Uterus (tissue), 4 donors: ENCODE results near the gene PSMD8. TPM values are rescaled to one million over a fixed set of nuclear protein-coding genes. Genes with fewer than 3 reads are reported as not detected.
"Not testable (repeated sequence)": the region's sequence is repeated elsewhere in the genome, so short reads cannot be mapped to it uniquely, and the experiment has no call there.

Experiments used
- DNase-seq, 2 donors: peaks; one replicate each; pipeline ENCODE4 v3.0.0-alpha.2; 2019 to 2020
- H3K27ac ChIP-seq, 2 donors: fragments of 200-600 bp; sonication (generic); 1 replicate in 1 of 2; 2 replicates in 1 of 2; pipeline ENCODE4 v1.5.1; 2016 to 2018
- H3K27me3 ChIP-seq, 2 donors: fragments of 200-600 bp; sonication (generic); one replicate each; pipeline ENCODE4 v1.5.1; 2018 to 2019; ENCODE audit warnings: control low read depth in 1 of 2
- H3K36me3 ChIP-seq, 2 donors: fragments of 200-600 bp; sonication (generic); one replicate each; pipeline ENCODE4 v1.5.1; 2019; ENCODE audit warnings: control low read depth in 1 of 2
- H3K4me1 ChIP-seq, 2 donors: fragments of 200-600 bp; sonication (generic); one replicate each; pipeline ENCODE4 v1.5.1; 2018 to 2019; ENCODE audit warnings: control low read depth in 1 of 2
- H3K4me3 ChIP-seq, 2 donors: fragments of 200-600 bp; sonication (generic); 1 replicate in 1 of 2; 2 replicates in 1 of 2; pipeline ENCODE4 v1.5.1; 2018 to 2019; ENCODE audit warnings: mild to moderate bottlenecking in 1 of 2
- H3K9me3 ChIP-seq, 2 donors: fragments of 200-600 bp; sonication (generic); one replicate each; pipeline ENCODE4 v1.5.1; 2019; ENCODE audit warnings: control low read depth in 1 of 2
- POLR2A ChIP-seq, 2 donors: fragments of 450-650 bp; IDR thresholded peaks; one replicate each; pipeline ENCODE4 v1.6.1; 2016; ENCODE audit warnings: antibody characterized with exemption in 2 of 2, mild to moderate bottlenecking in 1 of 2, moderate library complexity in 1 of 2
- intact Hi-C: fragments of 100-400 bp; cut with DNase I; formaldehyde crosslinking; loops from one replicate; pipeline ENCODE4 v1.15.1; 2023; ENCODE audit warnings: low total_unique reads
- total RNA-seq, 4 donors: library from RNA; depleted of rRNA in 3 of 4; stranded (reverse); fragments of >200 nt in 3 of 4; gene quantifications; one replicate each; pipeline versions ENCODE4 v1.1.0 to v1.2.4, GENCODE V29; 2014 to 2023
- TF ChIP-seq, protein P1 (sequence below), 4 experiments: fragments of 200-600 bp in 2 of 4; fragments of 450-650 bp in 2 of 4; sonication (generic) in 2 of 4; IDR thresholded peaks; one replicate each; pipeline ENCODE4 v1.5.1; 2016 to 2019; ENCODE audit warnings: antibody characterized with exemption in 4 of 4, mild to moderate bottlenecking in 2 of 4, moderate library complexity in 1 of 4
- donor health status: DM: yes; HTN: yes; CAD: no.

The PSMD8 gene
- total RNA-seq, 4 donors from 2014 or later: 67.4 to 156 (median 128) TPM

DNA sequence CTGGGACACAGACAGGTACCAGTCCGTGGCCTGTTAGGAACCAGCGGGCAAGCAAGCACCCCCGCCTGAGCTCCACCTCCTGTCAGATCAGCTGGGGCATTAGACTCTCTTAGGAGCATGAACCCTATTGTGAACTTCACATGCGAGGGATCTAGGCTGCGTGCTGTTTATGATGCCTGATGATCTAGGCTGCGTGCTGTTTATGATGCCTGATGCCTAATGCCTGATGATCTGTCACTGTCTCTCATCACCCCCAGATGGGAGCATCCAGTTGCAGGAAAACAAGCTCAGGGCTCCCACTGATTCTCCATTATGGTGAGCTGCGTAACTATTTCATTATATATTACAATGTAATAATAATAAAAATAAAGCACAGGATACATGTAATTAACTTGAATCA is 48.1 kb downstream of the PSMD8 start:
- Histone ChIP-seq H3K9me3 (no peaks in the 10 kb centered on the region), H3K27ac (no peak overlapping the region), H3K36me3 (no peaks in the 10 kb centered on the region), H3K27me3 (no peaks in the 10 kb centered on the region), H3K4me1 (no peaks in the 10 kb centered on the region), H3K4me3 (no peak overlapping the region)
- intact Hi-C loops: no loop called here
- no peak for TF ChIP-seq POLR2A (IDR thresholded peaks at IDR 0.05)
- TF ChIP-seq, protein P1, sequence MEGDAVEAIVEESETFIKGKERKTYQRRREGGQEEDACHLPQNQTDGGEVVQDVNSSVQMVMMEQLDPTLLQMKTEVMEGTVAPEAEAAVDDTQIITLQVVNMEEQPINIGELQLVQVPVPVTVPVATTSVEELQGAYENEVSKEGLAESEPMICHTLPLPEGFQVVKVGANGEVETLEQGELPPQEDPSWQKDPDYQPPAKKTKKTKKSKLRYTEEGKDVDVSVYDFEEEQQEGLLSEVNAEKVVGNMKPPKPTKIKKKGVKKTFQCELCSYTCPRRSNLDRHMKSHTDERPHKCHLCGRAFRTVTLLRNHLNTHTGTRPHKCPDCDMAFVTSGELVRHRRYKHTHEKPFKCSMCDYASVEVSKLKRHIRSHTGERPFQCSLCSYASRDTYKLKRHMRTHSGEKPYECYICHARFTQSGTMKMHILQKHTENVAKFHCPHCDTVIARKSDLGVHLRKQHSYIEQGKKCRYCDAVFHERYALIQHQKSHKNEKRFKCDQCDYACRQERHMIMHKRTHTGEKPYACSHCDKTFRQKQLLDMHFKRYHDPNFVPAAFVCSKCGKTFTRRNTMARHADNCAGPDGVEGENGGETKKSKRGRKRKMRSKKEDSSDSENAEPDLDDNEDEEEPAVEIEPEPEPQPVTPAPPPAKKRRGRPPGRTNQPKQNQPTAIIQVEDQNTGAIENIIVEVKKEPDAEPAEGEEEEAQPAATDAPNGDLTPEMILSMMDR (IDR thresholded peaks at IDR 0.05): no peak
- DNase-seq: no peak

- TF ChIP-seq POLR2A (IDR thresholded peaks at IDR 0.05): no peak
- TF ChIP-seq, protein P1 (IDR thresholded peaks at IDR 0.05): no peak
- no peak for DNase-seq
- Histone ChIP-seq H3K36me3 (no peaks in the 10 kb centered on the region), H3K4me1 (no peaks in the 10 kb centered on the region), H3K27me3 (no peaks in the 10 kb centered on the region), H3K9me3 (no peaks in the 10 kb centered on the region), H3K4me3 (no peak overlapping the region), H3K27ac (no peak overlapping the region)
- intact Hi-C loops: no loop called here
These were observed 49.9 kb downstream of the PSMD8 start for GRCh38 chr19:38424272-38424671.

GRCh38 chr19:38425222-38425809 is 50.9 kb downstream of the PSMD8 start:
- intact Hi-C loops: no loop called here
- H3K9me3 ChIP-seq: no peaks in the 10 kb centered on the region
- no peaks in the 10 kb centered on the region for H3K27me3 ChIP-seq
- DNase-seq: no peak
- H3K4me3 ChIP-seq: no peak overlapping the region
- no peaks in the 10 kb centered on the region for H3K4me1 ChIP-seq
- no peak overlapping the region for H3K27ac ChIP-seq
- no peaks in the 10 kb centered on the region for H3K36me3 ChIP-seq
- TF ChIP-seq, protein P1 (IDR thresholded peaks at IDR 0.05): no peak

GRCh38 chr19:38425810-38426466 is 51.6 kb downstream of the PSMD8 start, which contains the start of gene RASGRP4:
TSS of gene RASGRP4 (minus strand) at chr19:38426219. CDS start at chr19:38426091, 128 bp downstream.
- intact Hi-C loops: no loop called here
- no peak within 1 kb of the TSS for H3K4me3 ChIP-seq
- DNase-seq: no peak
- no peaks in the 10 kb centered on the region for H3K4me1 ChIP-seq
- H3K36me3 ChIP-seq: no peaks in the 10 kb centered on the region
- no peaks in the 10 kb centered on the region for H3K27me3 ChIP-seq
- no peak within 1 kb of the TSS for H3K27ac ChIP-seq
- H3K9me3 ChIP-seq: no peaks in the 10 kb centered on the region
- no peak for TF ChIP-seq POLR2A (IDR thresholded peaks at IDR 0.05)
- TF ChIP-seq, protein P1 (IDR thresholded peaks at IDR 0.05): no peak

DNA sequence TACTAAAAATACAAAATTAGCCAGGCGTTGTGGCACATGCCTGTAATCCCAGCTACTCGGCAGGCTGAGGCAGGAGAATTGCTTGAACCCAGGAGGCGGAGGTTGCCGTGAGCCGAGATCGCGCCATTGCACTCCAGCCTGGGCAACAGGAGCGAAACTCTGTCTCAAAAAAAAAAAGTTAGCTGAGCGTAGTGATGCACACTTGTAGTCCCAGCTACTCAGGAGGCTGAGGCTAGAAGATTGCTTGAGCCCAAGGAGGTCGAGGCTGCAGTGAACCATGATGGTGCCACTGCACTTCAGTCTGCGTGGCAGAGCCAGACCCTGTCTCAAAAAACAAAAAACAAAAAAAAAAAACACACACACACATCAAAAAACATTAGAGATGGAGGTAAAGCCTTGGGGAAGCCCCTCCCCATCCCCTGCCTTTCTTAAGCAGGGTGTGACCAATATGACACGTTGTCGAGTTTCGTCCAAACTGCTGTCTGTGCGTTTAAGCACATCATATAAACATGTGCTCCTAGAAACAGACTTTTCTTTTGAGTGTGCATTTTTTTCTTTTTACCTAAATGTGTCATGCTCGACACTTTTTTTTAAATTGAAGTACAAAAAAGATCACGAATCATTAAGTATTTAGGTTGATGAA is 52.8 kb downstream of the PSMD8 start:
- H3K27me3 ChIP-seq, H3K36me3 ChIP-seq, intact Hi-C loops, H3K4me3 ChIP-seq, H3K9me3 ChIP-seq, H3K4me1 ChIP-seq, DNase-seq, H3K27ac ChIP-seq: not testable (repeated sequence)
